GM12865 (cell line): ENCODE results near the gene SOHLH1.

Experiments used
- DNase-seq: peaks from one replicate; pipeline ENCODE4 v3.0.0; 2010; ENCODE audit warnings: low read depth
- H3K4me3 ChIP-seq: 2 replicates; pipeline ENCODE4 v1.5.1; 2011; ENCODE audit warnings: mild to moderate bottlenecking, low read depth, low read length, control low read depth
- TF ChIP-seq, protein P1 (sequence below): IDR thresholded peaks from 2 replicates; pipeline ENCODE4 v1.5.1; 2011; ENCODE audit warnings: low read length, control low read depth, low read depth, inconsistent platforms; ENCODE audit not compliant: insufficient read depth; ENCODE audit errors: missing control alignments

The SOHLH1 gene

DNA sequence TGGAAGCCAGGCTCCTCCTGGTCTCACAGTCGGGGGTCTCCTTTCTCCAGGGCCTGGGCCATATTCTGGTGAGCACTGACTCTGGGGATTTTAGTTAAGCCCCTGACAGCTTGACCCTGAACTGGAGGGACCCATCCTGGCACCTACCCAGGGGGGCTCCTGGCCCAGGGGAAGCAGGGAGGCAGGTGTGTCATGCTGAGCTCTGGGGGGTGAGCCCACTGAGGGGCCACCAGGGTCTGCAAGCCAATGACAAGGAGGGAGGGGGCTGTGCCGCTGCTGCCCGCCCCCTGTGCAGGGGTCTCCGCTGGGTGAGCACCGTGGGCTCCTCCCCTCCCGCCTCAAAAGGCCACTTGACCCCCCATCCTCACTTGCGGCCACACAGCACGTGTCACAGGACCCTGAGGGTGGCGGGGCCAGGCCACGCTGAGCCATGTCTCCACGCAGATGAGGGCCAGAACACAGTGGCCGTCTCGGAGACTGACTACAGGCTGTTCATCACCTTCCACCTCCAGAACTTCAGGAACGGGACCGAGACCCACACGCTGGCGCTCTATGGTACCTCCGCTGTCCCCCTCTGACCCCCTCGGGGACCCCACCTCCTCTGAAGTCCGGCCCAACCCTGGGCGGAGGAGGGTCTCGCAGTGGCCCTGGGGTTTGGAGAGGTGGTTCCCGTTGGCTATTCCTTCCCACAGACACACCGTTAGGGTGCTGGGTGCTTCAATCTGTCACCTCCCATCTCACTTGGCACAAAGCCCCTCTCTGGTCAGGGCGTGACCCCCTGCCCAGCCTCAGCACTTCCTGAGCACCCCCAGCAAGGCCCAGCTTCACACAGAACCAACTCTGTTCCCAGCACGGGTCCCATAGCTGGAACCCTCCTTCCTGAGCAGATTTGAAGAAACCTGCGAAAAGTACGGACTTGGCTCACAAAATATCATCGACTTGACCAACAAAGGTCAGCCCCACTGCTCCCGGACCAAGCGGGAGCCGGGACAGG lies 34.2 kb downstream of the SOHLH1 start:
- no peak overlapping the region for H3K4me3 ChIP-seq
- DNase-seq, result no peak
- TF ChIP-seq, protein P1, sequence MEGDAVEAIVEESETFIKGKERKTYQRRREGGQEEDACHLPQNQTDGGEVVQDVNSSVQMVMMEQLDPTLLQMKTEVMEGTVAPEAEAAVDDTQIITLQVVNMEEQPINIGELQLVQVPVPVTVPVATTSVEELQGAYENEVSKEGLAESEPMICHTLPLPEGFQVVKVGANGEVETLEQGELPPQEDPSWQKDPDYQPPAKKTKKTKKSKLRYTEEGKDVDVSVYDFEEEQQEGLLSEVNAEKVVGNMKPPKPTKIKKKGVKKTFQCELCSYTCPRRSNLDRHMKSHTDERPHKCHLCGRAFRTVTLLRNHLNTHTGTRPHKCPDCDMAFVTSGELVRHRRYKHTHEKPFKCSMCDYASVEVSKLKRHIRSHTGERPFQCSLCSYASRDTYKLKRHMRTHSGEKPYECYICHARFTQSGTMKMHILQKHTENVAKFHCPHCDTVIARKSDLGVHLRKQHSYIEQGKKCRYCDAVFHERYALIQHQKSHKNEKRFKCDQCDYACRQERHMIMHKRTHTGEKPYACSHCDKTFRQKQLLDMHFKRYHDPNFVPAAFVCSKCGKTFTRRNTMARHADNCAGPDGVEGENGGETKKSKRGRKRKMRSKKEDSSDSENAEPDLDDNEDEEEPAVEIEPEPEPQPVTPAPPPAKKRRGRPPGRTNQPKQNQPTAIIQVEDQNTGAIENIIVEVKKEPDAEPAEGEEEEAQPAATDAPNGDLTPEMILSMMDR, result no peak

DNA sequence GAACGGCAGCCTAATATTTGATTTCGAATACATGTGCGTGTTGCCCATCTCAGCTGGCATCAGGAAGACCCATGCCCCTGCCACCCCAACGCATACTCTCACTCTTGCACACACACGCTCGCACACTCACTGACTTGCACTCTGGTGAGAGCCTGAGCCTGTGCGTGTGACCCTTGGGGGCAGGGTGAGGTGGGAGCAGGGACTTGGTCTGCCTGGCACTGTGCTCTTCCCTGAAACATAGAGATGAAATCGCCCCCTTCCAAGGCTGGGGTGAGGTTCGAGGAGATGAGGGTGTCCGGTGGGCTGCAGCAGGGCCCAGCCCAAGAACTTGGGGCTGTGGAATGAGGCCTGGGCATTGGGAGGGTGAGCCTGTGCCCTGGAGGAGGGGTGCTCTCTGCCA lies 35.0 kb downstream of the SOHLH1 start:
- no peak for DNase-seq
- no peak overlapping the region for H3K4me3 ChIP-seq
- TF ChIP-seq, protein P1, result no peak

DNA sequence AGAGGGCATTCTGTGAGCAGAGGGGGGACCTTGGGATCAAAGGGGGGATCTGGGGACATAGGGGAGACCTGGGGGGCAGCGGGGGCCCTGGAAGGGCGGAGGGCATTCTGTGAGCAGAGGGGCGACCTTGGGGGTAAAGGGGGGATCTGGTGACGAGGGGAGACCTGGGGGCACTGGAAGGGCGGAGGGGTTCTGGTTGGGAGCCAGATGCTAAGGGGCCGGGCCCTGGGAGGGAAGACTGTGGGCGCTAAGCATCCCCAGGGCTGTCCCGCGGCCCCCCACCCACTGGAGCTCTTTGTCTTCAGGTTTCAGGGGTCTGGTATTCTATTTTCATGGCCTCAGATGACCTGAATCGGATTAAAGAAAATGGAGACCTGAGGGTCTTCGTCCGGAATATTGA lies 35.4 kb downstream of the SOHLH1 start:
- no peak overlapping the region for H3K4me3 ChIP-seq
- TF ChIP-seq, protein P1, result no peak
- DNase-seq, result no peak

DNA sequence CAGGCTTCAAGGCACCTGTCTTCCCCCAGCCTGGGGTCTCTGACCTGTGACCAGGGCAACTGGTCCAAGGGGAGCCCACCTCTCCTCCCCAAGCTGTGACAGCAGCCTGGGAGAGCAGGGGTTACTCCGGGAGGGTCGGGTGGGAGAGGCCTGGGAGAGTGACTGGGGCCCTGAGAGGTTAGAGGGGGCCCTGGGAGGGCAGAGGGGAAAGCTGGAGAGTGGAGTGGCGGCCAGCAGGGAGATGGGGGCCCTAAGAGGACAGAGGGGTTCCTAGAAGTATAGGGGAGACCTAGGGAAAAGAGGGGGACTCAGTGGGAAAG lies 35.9 kb downstream of the SOHLH1 start:
- no peak overlapping the region for H3K4me3 ChIP-seq
- DNase-seq, result no peak
- TF ChIP-seq, protein P1, result no peak

DNA sequence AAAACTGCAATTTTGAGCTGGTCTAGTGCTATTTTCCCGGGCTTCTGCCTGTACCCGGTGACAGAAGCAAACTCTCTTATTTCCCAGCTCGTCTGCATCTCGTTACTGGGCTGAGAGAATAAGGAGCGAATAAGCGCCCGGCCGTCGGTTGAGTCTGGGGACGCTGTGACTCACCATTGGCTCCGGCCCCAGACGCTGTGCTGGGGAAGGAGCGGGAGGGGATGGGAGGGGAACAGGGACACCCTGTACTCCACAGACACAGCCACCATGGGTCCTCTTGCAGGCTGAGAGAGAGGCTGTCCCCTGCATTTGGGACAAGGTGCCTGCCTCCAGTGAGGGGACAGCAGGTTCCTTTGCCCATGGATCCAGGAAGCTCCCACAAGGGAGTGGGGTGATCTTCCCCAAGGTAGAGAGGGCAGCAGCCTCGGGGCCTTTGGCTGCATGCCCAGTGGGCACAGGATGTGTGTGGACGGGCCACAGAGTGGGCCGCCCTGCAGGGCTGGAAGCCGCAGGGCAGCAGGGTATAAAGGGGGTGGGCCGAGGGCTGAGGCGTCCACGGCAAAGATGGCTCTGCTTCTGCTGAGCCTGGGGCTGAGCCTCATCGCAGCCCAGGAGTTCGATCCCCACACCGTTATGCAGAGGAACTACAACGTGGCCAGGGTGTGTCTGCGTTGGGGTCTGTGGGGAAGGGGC lies 36.4 kb downstream of the SOHLH1 start, which contains the start of gene LCN9:
LCN9 (plus strand) TSS at position 552 of the 693 bp plus-strand sequence; CDS start at position 565, 13 bp downstream.
- no peak for DNase-seq
- no peak within 1 kb of the TSS for H3K4me3 ChIP-seq
- TF ChIP-seq, protein P1, result no peak

DNA sequence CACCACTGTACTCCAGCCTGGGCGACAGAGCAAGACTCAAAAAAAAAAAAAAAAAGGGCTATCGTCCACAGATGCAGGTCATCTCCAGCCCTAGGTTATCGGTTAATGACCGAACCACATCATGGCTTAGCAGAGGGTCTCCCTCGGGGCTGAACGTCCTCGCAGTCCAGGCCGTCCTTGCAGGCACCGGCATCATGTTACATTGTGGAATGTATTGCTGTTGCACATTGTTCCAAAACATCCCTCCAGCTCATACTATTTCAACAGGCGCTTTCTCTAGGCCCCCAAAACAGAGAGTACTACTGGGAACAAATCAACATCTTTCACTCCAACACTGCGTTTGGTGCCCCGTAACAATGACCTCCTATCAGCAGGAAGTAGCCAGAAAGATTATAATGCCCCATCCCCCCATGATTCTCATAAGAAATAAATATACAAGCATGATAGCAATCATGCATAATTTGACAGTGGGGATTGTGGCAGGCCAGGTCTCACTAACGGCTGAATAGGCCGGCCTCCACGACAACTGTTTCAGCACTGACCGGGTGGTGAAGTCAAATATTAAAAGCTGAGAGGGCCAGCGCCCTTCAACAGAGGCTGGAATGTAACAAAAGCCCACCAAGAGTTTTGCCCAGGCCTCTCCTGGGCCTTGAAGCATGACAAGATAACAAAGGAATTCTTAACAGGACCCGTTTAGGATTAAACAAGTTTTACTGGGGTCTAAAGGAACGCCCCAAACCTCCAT lies 37.3 kb downstream of the SOHLH1 start:
- TF ChIP-seq, protein P1, result no peak
- H3K4me3 ChIP-seq, result no peak overlapping the region
- DNase-seq, result no peak
